ENCODE measurements around the gene AHSA1.

DNA sequence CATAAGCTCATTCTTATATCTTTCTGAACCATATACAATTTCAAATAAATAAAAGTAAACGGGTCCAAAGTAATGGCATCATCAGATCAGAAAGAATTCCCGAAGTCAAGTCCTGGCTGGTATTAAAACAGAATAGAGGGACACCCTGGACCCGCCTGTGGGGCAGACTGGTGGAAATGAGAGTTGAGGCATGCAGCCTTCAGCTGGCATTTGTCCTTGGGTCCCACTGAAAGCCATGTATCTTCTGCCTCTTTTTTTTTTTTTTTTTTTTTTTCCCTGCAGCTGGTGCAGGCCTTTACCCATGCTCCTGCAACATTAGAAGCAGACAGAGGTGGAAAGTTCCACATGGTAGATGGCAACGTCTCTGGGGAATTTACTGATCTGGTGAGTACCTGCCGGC, 9.9 kb downstream of the AHSA1 start:
- TF ChIP-seq, protein P1, sequence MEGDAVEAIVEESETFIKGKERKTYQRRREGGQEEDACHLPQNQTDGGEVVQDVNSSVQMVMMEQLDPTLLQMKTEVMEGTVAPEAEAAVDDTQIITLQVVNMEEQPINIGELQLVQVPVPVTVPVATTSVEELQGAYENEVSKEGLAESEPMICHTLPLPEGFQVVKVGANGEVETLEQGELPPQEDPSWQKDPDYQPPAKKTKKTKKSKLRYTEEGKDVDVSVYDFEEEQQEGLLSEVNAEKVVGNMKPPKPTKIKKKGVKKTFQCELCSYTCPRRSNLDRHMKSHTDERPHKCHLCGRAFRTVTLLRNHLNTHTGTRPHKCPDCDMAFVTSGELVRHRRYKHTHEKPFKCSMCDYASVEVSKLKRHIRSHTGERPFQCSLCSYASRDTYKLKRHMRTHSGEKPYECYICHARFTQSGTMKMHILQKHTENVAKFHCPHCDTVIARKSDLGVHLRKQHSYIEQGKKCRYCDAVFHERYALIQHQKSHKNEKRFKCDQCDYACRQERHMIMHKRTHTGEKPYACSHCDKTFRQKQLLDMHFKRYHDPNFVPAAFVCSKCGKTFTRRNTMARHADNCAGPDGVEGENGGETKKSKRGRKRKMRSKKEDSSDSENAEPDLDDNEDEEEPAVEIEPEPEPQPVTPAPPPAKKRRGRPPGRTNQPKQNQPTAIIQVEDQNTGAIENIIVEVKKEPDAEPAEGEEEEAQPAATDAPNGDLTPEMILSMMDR (conservative IDR thresholded peaks at IDR 0.05; ENCODE audit: low read depth in 2 of 2) = no peak
- TF ChIP-seq, protein P2, sequence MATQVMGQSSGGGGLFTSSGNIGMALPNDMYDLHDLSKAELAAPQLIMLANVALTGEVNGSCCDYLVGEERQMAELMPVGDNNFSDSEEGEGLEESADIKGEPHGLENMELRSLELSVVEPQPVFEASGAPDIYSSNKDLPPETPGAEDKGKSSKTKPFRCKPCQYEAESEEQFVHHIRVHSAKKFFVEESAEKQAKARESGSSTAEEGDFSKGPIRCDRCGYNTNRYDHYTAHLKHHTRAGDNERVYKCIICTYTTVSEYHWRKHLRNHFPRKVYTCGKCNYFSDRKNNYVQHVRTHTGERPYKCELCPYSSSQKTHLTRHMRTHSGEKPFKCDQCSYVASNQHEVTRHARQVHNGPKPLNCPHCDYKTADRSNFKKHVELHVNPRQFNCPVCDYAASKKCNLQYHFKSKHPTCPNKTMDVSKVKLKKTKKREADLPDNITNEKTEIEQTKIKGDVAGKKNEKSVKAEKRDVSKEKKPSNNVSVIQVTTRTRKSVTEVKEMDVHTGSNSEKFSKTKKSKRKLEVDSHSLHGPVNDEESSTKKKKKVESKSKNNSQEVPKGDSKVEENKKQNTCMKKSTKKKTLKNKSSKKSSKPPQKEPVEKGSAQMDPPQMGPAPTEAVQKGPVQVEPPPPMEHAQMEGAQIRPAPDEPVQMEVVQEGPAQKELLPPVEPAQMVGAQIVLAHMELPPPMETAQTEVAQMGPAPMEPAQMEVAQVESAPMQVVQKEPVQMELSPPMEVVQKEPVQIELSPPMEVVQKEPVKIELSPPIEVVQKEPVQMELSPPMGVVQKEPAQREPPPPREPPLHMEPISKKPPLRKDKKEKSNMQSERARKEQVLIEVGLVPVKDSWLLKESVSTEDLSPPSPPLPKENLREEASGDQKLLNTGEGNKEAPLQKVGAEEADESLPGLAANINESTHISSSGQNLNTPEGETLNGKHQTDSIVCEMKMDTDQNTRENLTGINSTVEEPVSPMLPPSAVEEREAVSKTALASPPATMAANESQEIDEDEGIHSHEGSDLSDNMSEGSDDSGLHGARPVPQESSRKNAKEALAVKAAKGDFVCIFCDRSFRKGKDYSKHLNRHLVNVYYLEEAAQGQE (IDR thresholded peaks at IDR 0.05; ENCODE audit: unreplicated experiment) = no peak
- TF ChIP-seq POLR2AphosphoS5 (IDR thresholded peaks at IDR 0.05; ENCODE audit: low read depth) = no peak
- TF ChIP-seq EZH2 (IDR thresholded peaks at IDR 0.05; ENCODE audit: low read depth, unreplicated experiment) = no peak
- TF ChIP-seq JUNB (IDR thresholded peaks at IDR 0.05; ENCODE audit: unreplicated experiment) = no peak
